ENCODE data around the gene PHKG2. TPM values are rescaled to one million over a fixed set of nuclear protein-coding genes. Genes with fewer than 3 reads are reported as not detected.

The PHKG2 gene
- total RNA-seq, 1 donor from 2014 or later: 53.5 TPM

GRCh38 chr16:30728899-30729672 lies 19.1 kb upstream of the PHKG2 start:
- no peak for DNase-seq (ENCODE audit: low spot score, unreplicated experiment)
- peaks cover 40% of the 10 kb centered on the region for H3K36me3 Mint-ChIP-seq (ENCODE audit: insufficient read depth)
- H3K27ac Mint-ChIP-seq: no peak overlapping the region
- no peak for TF ChIP-seq CTCF (IDR thresholded peaks at IDR 0.05; ENCODE audit: unreplicated experiment)
- no peak overlapping the region for H3K4me3 Mint-ChIP-seq (ENCODE audit: low read depth)
- H3K4me1 Mint-ChIP-seq (ENCODE audit: low read depth): peaks cover 1% of the 10 kb centered on the region
- H3K27me3 Mint-ChIP-seq: no peaks in the 10 kb centered on the region
- no peaks in the 10 kb centered on the region for H3K9me3 Mint-ChIP-seq (ENCODE audit: low read depth)

GRCh38 chr16:30731411-30731810 lies 16.8 kb upstream of the PHKG2 start:
- H3K27me3 Mint-ChIP-seq: no peaks in the 10 kb centered on the region
- no peak for TF ChIP-seq CTCF (IDR thresholded peaks at IDR 0.05; ENCODE audit: unreplicated experiment)
- H3K4me1 Mint-ChIP-seq (ENCODE audit: low read depth): no peaks in the 10 kb centered on the region
- H3K9me3 Mint-ChIP-seq (ENCODE audit: low read depth): no peaks in the 10 kb centered on the region
- H3K4me3 Mint-ChIP-seq (ENCODE audit: low read depth): no peak overlapping the region
- H3K27ac Mint-ChIP-seq: no peak overlapping the region
- peaks cover 37% of the 10 kb centered on the region for H3K36me3 Mint-ChIP-seq (ENCODE audit: insufficient read depth)
- no peak for DNase-seq (ENCODE audit: low spot score, unreplicated experiment)

DNA sequence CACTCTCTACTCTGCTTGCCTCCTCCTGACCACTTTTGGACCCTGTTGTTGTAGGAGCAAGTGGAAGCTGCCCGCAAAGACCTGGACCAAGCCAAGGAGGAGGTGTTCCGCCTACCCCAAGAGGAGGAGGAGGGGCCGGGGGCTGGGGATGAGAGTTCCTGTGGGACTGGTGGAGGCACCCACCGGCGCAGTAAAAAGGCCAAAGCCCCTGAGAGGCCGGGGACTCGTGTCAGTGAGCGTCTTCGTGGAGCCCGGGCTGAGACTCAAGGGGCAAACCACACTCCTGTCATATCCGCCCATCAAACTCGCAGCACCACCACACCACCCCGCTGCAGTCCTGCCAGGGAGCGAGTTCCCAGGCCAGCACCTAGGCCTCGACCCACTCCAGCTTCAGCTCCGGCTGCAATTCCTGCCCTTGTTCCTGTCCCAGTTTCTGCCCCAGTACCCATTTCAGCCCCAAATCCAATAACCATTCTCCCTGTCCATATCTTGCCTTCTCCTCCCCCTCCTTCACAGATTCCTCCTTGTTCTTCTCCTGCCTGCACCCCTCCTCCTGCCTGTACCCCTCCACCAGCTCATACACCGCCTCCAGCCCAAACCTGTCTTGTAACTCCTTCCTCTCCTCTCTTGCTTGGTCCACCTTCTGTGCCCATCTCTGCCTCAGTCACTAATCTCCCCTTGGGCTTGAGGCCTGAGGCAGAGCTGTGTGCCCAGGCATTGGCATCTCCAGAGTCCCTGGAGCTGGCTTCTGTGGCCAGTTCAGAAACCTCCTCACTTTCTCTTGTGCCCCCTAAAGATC lies 11.0 kb upstream of the PHKG2 start:
- Mint-ChIP-seq H3K4me1 (ENCODE audit: low read depth) (peaks cover 11% of the 10 kb centered on the region), H3K27ac (no peak overlapping the region), H3K4me3 (ENCODE audit: low read depth) (no peak overlapping the region), H3K27me3 (no peaks in the 10 kb centered on the region), H3K9me3 (ENCODE audit: low read depth) (no peaks in the 10 kb centered on the region), H3K36me3 (ENCODE audit: insufficient read depth) (peaks cover 32% of the 10 kb centered on the region)
- no peak for DNase-seq (ENCODE audit: low spot score, unreplicated experiment)
- TF ChIP-seq CTCF (IDR thresholded peaks at IDR 0.05; ENCODE audit: unreplicated experiment): no peak

- Mint-ChIP-seq H3K27ac (no peak overlapping the region), H3K4me1 (ENCODE audit: low read depth) (peaks cover 11% of the 10 kb centered on the region), H3K4me3 (ENCODE audit: low read depth) (no peak overlapping the region), H3K27me3 (no peaks in the 10 kb centered on the region), H3K36me3 (ENCODE audit: insufficient read depth) (peaks cover 32% of the 10 kb centered on the region), H3K9me3 (ENCODE audit: low read depth) (no peaks in the 10 kb centered on the region)
- no peak for TF ChIP-seq CTCF (IDR thresholded peaks at IDR 0.05; ENCODE audit: unreplicated experiment)
- no peak for DNase-seq (ENCODE audit: low spot score, unreplicated experiment)
These were observed 10.2 kb upstream of the PHKG2 start for GRCh38 chr16:30737794-30738648.

All from progenitor cell of endocrine pancreas (in vitro differentiated cells).